Gastroesophageal sphincter (tissue), 4 donors: ENCODE measurements around the gene CTAG2. TPM values are rescaled to one million over a fixed set of nuclear protein-coding genes. Genes with fewer than 3 reads are reported as not detected.
"Not testable (repeated sequence)": the region's sequence is repeated elsewhere in the genome, so short reads cannot be mapped to it uniquely, and the experiment has no call there.

Source experiments
- ATAC-seq: fragments of 150-250 bp; one replicate; pipeline ENCODE4 v1.9.1; 2016; ENCODE audit warnings: mild to moderate bottlenecking, moderate library complexity
- H3K27ac ChIP-seq, 4 donors: fragments of 200-600 bp; sonication (generic) in 3 of 4; 1 replicate in 3 of 4; 2 replicates in 1 of 4; pipeline ENCODE4 v1.5.1; 2016 to 2019
- H3K27me3 ChIP-seq: fragments of 200-600 bp; sonication (generic); one replicate; pipeline ENCODE4 v1.5.1; 2019
- H3K36me3 ChIP-seq, 2 donors: fragments of 200-600 bp; sonication (generic); one replicate each; pipeline ENCODE4 v1.5.1; 2019; ENCODE audit warnings: control low read depth in 1 of 2
- H3K4me1 ChIP-seq, 3 donors: fragments of 200-600 bp; sonication (generic); 1 replicate in 2 of 3; 2 replicates in 1 of 3; pipeline ENCODE4 v1.5.1; 2016 to 2019; ENCODE audit warnings: control low read depth in 2 of 3
- H3K4me3 ChIP-seq, 2 donors: fragments of 200-600 bp; sonication (generic); one replicate each; pipeline ENCODE4 v1.5.1; 2019; ENCODE audit warnings: mild to moderate bottlenecking in 1 of 2, moderate library complexity in 1 of 2
- H3K9me3 ChIP-seq, 3 donors: fragments of 200-600 bp; sonication (generic); one replicate each; pipeline ENCODE4 v1.5.1; 2017 to 2019; ENCODE audit warnings: control low read depth in 2 of 3
- CTCF ChIP-seq, 4 experiments: fragments of 200-600 bp in 2 of 4; fragments of 450-650 bp in 2 of 4; sonication (generic) in 1 of 4; IDR thresholded peaks; one replicate each; pipeline ENCODE4 v1.5.1; 2017 to 2019; ENCODE audit warnings: antibody characterized with exemption in 4 of 4, mild to moderate bottlenecking in 2 of 4, moderate library complexity in 2 of 4
- EP300 ChIP-seq: sonication (generic); formaldehyde crosslinking; IDR thresholded peaks from one replicate; pipeline ENCODE4 v1.6.1; 2017; ENCODE audit warnings: antibody characterized with exemption, mild to moderate bottlenecking
- POLR2A ChIP-seq, 2 donors: fragments of 450-650 bp; IDR thresholded peaks; one replicate each; pipeline ENCODE4 v1.6.1; 2017; ENCODE audit warnings: antibody characterized with exemption in 2 of 2, mild to moderate bottlenecking in 2 of 2, moderate library complexity in 1 of 2
- POLR2AphosphoS5 ChIP-seq: sonication (generic); formaldehyde crosslinking; IDR thresholded peaks from one replicate; pipeline ENCODE4 v1.6.1; 2017; ENCODE audit warnings: antibody characterized with exemption
- WGBS, 2 donors: methylation state at CpG; one replicate each; pipeline ENCODE4 v1.1.5; 2018; ENCODE audit warnings: low coverage in 1 of 2; 5-methylcytosine and 5-hydroxymethylcytosine counted together
- total RNA-seq, 4 donors: library from RNA; depleted of rRNA; stranded (reverse); fragments of >200 nt; gene quantifications; one replicate each; pipeline ENCODE4 v1.1.0, GENCODE V29; 2016

CTAG2 gene
- not detected for total RNA-seq

GRCh38 chrX:154653413-154653812 is at the start of gene CTAG2:
Gene CTAG2, minus strand, starts transcription at chrX:154653579. Its CDS starts 64 bp downstream, at chrX:154653515.
- not testable (repeated sequence) for H3K4me3 ChIP-seq, H3K27ac ChIP-seq

GRCh38 chrX:154698630-154699248 is 45.4 kb upstream of the CTAG2 start:
- Histone ChIP-seq H3K9me3 (no peaks in the 10 kb centered on the region), H3K27ac (no peak overlapping the region), H3K4me1 (no peaks in the 10 kb centered on the region), H3K27me3 (no peaks in the 10 kb centered on the region), H3K4me3 (no peak overlapping the region), H3K36me3 (peaks cover 0 to 11% of the 10 kb centered on the region in 2 donors)
- TF ChIP-seq EP300 (no peak), POLR2A (IDR thresholded peaks at IDR 0.05) (no peak), POLR2AphosphoS5 (no peak), CTCF (IDR thresholded peaks at IDR 0.05) (no peak)
- 60 to 67% methylated on average over 3 of the region's 6 CpGs for WGBS, 2 donors
- ATAC-seq: no peak

More at GRCh38 chrX:154653413-154653812, at the start of gene CTAG2:
- no CpG with 5 or more reads among the region's 27 CpGs for WGBS, 2 donors
- not testable (repeated sequence) for H3K4me1 ChIP-seq, ATAC-seq, H3K36me3 ChIP-seq, H3K27me3 ChIP-seq, H3K9me3 ChIP-seq

- WGBS, 2 donors: no CpG with 5 or more reads among the region's 1 CpG
- Histone ChIP-seq H3K27ac (no peak overlapping the region), H3K9me3 (no peaks in the 10 kb centered on the region), H3K27me3 (no peaks in the 10 kb centered on the region), H3K4me1 (no peaks in the 10 kb centered on the region), H3K36me3 (peaks cover 0 to 11% of the 10 kb centered on the region in 2 donors), H3K4me3 (no peak overlapping the region)
- TF ChIP-seq CTCF (IDR thresholded peaks at IDR 0.05) (no peak), POLR2A (IDR thresholded peaks at IDR 0.05) (no peak), EP300 (no peak), POLR2AphosphoS5 (no peak)
- ATAC-seq: no peak
Observed at GRCh38 chrX:154696676-154697045, 43.3 kb upstream of the CTAG2 start.

- H3K27ac ChIP-seq: no peak overlapping the region
- no peak overlapping the region for H3K4me3 ChIP-seq
- H3K36me3 ChIP-seq: peaks cover 0 to 11% of the 10 kb centered on the region in 2 donors
- H3K4me1 ChIP-seq: no peaks in the 10 kb centered on the region
- no peaks in the 10 kb centered on the region for H3K27me3 ChIP-seq
- ATAC-seq: no peak
- TF ChIP-seq EP300: no peak
- TF ChIP-seq CTCF (IDR thresholded peaks at IDR 0.05): no peak
- 55 to 66% methylated on average over 4 to 8 of the region's 8 CpGs for WGBS, 2 donors
- H3K9me3 ChIP-seq: no peaks in the 10 kb centered on the region
Observed at GRCh38 chrX:154695911-154696675, 42.7 kb upstream of the CTAG2 start.

GRCh38 chrX:154693394-154693793 is 40.0 kb upstream of the CTAG2 start:
- no peak overlapping the region for H3K4me3 ChIP-seq
- 85 to 90% methylated on average over 3 of the region's 3 CpGs for WGBS, 2 donors
- H3K4me1 ChIP-seq: no peaks in the 10 kb centered on the region
- H3K36me3 ChIP-seq: no peaks in the 10 kb centered on the region
- TF ChIP-seq POLR2AphosphoS5 (no peak), CTCF (IDR thresholded peaks at IDR 0.05) (no peak), EP300 (no peak), POLR2A (IDR thresholded peaks at IDR 0.05) (no peak)
- no peak overlapping the region for H3K27ac ChIP-seq
- H3K9me3 ChIP-seq: no peaks in the 10 kb centered on the region
- no peaks in the 10 kb centered on the region for H3K27me3 ChIP-seq
- no peak for ATAC-seq

DNA sequence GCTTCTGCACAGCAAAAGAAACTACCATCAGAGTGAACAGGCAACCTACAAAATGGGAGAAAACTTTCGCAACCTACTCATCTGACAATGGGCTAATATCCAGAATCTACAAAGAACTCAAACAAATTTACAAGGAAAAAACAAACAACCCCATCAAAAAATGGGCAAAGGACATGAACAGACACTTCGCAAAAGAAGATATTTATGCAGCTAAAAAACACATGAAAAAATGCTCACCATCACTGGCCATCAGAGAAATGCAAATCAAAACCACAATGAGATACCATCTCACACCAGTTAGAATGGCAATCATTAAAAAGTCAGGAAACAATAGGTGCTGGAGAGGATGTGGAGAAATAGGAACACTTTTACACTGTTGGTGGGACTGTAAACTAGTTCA is 37.1 kb upstream of the CTAG2 start:
- not testable (repeated sequence) for H3K4me3 ChIP-seq, H3K4me1 ChIP-seq, H3K27ac ChIP-seq, H3K36me3 ChIP-seq, H3K27me3 ChIP-seq, H3K9me3 ChIP-seq, ATAC-seq
- whole genome bisulfite sequencing, 2 donors: 90 to 100% methylated on average over 1 to 2 of the region's 2 CpGs

GRCh38 chrX:154672084-154672483 is 18.7 kb upstream of the CTAG2 start:
- not testable (repeated sequence) for H3K36me3 ChIP-seq, H3K27ac ChIP-seq, ATAC-seq, H3K4me3 ChIP-seq, H3K27me3 ChIP-seq, H3K9me3 ChIP-seq, H3K4me1 ChIP-seq

DNA sequence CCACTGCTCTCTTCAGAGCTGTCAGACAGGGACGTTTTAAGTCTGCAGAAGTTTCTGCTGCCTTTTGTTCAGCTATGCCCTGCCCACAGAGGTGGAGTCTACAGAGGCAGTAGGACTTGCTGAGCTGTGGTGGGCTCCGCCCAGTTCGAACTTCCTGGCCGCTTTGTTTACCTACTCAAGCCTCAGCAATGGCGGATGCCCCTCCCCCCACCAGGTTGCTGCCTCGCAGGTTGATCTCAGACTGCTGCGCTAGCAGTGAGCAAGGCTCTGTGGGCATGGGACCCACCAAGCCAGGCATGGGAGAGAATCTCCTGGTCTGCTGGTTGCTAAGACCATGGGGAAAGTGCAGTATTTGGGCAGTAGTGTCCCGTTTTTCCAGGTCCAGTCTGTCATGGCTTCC is 17.5 kb upstream of the CTAG2 start:
- H3K27me3 ChIP-seq, H3K27ac ChIP-seq, H3K9me3 ChIP-seq, H3K4me3 ChIP-seq, H3K36me3 ChIP-seq, H3K4me1 ChIP-seq, ATAC-seq: not testable (repeated sequence)
- no CpG with 5 or more reads among the region's 8 CpGs for WGBS, 2 donors
